Head of caudate nucleus (tissue), 42 donors: ENCODE data around the gene DOK3.

ENCODE experiments used
- DNase-seq, 42 donors: peaks; one replicate each; pipeline versions ENCODE4 v3.0.0 to v3.0.0-alpha.2; 2020 to 2021; ENCODE audit warnings: mixed read lengths in 7 of 42
- intact Hi-C: fragments of 100-400 bp; cut with DNase I; formaldehyde crosslinking; loops from one replicate; pipeline ENCODE4 v1.15.0; 2022

DOK3 gene

GRCh38 chr5:177509381-177509951 lies at the start of gene DOK3:
DOK3 (minus strand) TSS chr5:177509826; CDS start chr5:177509540, 286 bp downstream.
- intact Hi-C loops = no loop called here
- peak in 11 of 42 donors; percentile 29 to 56 (median 42) for DNase-seq

GRCh38 chr5:177557796-177558195 lies 48.2 kb upstream of the DOK3 start:
- intact Hi-C loops = no loop called here
- no peak for DNase-seq

- DNase-seq = no peak
- intact Hi-C loops = no loop called here
Measured at GRCh38 chr5:177557041-177557647, 47.5 kb upstream of the DOK3 start.

GRCh38 chr5:177555665-177556064 lies 46.0 kb upstream of the DOK3 start:
- DNase-seq = no peak
- intact Hi-C loops = loop anchor here (2.0 kb wide), 1 partner anchor 39 kb away; the partner anchor contains the start of gene DDX41

- intact Hi-C loops = loop anchor here (2.0 kb wide), 1 partner anchor 38 kb away; the partner anchor contains the start of gene DDX41
- no peak for DNase-seq
Measured at GRCh38 chr5:177555228-177555627, 45.6 kb upstream of the DOK3 start.

- peak; percentile 93 to 98 (median 96) for DNase-seq
- intact Hi-C loops = loop anchor here (2.0 to 5.0 kb wide), 2 partner anchors 38 kb away; partner anchors contain the start of genes DDX41 and TMED9
Measured at GRCh38 chr5:177554474-177555111, 45.0 kb upstream of the DOK3 start, which contains the start of gene FAM193B. FAM193B (minus strand) TSS chr5:177554563; CDS start chr5:177554458, 105 bp downstream.

- peak in 38 of 42 donors; percentile 11 to 73 (median 45) for DNase-seq
- intact Hi-C loops = loop anchor here (2.0 to 5.0 kb wide), 2 partner anchors 37 to 38 kb away; partner anchors contain the start of genes DDX41 and TMED9
Measured at GRCh38 chr5:177553671-177554429, 44.2 kb upstream of the DOK3 start.

- intact Hi-C loops = loop anchor here (5.0 kb wide), 1 partner anchor 39 kb away; the partner anchor contains the start of gene TMED9
- peak in 26 of 42 donors; percentile 3 to 52 (median 31) for DNase-seq
Measured at GRCh38 chr5:177552839-177553455, 43.3 kb upstream of the DOK3 start.

- DNase-seq = no peak
- intact Hi-C loops = loop anchor here (5.0 kb wide), 1 partner anchor 42 kb away; the partner anchor contains the start of gene TMED9
Measured at GRCh38 chr5:177550122-177550521, 40.5 kb upstream of the DOK3 start.

- intact Hi-C loops = no loop called here
- no peak for DNase-seq
Measured at GRCh38 chr5:177548495-177548894, 38.9 kb upstream of the DOK3 start.

- no peak for DNase-seq
- intact Hi-C loops = no loop called here
Measured at GRCh38 chr5:177547736-177548135, 38.1 kb upstream of the DOK3 start.

GRCh38 chr5:177546258-177546741 lies 36.7 kb upstream of the DOK3 start:
- peak in 23 of 42 donors; percentile 4 to 81 (median 40) for DNase-seq
- intact Hi-C loops = no loop called here

- intact Hi-C loops = no loop called here
- DNase-seq = peak in 9 of 42 donors; percentile 9 to 69 (median 24)
Measured at GRCh38 chr5:177545487-177546257, 36.0 kb upstream of the DOK3 start.

- DNase-seq = no peak
- intact Hi-C loops = no loop called here
Measured at GRCh38 chr5:177542816-177543465, 33.3 kb upstream of the DOK3 start.

GRCh38 chr5:177540438-177540837 lies 30.8 kb upstream of the DOK3 start:
- no peak for DNase-seq
- intact Hi-C loops = no loop called here

GRCh38 chr5:177539411-177539810 lies 29.8 kb upstream of the DOK3 start:
- intact Hi-C loops = no loop called here
- peak in 4 of 42 donors; percentile 29 to 38 (median 31) for DNase-seq

GRCh38 chr5:177538876-177539275 lies 29.2 kb upstream of the DOK3 start:
- intact Hi-C loops = no loop called here
- DNase-seq = no peak
